GM20000 (cell line): ENCODE data around the gene MAP3K4.

ENCODE experiments used
- DNase-seq: peaks from one replicate; pipeline ENCODE4 v3.0.0; 2012; ENCODE audit warnings: low spot score
- TF ChIP-seq, protein P1 (sequence below): IDR thresholded peaks from 2 replicates; pipeline ENCODE4 v1.5.1; 2012; ENCODE audit warnings: mild to moderate bottlenecking, control low read depth; ENCODE audit errors: extremely low read depth, missing control alignments

MAP3K4 gene

DNA sequence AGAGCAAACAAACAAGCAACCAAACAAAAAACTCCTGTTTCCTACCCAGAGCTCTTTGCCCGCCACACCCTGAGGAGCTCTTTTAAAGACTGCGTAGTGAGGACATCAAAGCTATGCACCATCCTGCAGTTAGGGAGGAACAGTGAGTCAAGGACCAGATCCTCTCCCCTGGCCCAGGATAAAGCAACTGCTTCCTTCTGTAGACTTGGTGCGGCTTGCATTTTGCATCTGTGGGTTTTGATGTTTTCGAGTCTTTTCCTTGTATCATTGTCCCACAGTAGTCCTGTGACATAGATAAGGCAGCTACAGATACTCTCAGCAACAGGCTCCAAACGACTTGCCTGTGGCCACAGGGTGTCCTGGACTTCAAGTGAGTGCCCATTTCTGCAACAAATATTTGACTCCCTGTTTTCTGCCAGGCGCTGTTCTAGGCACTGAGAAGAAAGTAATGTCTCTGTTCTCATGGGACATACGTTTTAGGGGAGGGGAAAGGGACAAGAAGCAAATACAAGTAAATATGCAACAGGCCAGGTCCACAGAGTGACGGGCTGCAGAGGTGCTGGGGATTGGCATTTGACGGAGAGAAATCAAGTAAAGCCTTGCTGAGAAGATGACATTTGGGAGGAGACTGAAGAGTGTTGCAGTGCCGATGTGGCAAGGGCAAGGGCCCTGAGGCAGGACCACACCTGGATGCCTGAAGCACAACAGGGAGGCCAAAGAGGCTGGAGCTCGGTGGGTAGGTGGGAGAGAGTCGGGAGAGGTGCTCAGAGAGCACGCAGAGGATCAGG lies 35.9 kb upstream of the MAP3K4 start:
- TF ChIP-seq, protein P1, sequence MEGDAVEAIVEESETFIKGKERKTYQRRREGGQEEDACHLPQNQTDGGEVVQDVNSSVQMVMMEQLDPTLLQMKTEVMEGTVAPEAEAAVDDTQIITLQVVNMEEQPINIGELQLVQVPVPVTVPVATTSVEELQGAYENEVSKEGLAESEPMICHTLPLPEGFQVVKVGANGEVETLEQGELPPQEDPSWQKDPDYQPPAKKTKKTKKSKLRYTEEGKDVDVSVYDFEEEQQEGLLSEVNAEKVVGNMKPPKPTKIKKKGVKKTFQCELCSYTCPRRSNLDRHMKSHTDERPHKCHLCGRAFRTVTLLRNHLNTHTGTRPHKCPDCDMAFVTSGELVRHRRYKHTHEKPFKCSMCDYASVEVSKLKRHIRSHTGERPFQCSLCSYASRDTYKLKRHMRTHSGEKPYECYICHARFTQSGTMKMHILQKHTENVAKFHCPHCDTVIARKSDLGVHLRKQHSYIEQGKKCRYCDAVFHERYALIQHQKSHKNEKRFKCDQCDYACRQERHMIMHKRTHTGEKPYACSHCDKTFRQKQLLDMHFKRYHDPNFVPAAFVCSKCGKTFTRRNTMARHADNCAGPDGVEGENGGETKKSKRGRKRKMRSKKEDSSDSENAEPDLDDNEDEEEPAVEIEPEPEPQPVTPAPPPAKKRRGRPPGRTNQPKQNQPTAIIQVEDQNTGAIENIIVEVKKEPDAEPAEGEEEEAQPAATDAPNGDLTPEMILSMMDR: no peak
- no peak for DNase-seq

DNA sequence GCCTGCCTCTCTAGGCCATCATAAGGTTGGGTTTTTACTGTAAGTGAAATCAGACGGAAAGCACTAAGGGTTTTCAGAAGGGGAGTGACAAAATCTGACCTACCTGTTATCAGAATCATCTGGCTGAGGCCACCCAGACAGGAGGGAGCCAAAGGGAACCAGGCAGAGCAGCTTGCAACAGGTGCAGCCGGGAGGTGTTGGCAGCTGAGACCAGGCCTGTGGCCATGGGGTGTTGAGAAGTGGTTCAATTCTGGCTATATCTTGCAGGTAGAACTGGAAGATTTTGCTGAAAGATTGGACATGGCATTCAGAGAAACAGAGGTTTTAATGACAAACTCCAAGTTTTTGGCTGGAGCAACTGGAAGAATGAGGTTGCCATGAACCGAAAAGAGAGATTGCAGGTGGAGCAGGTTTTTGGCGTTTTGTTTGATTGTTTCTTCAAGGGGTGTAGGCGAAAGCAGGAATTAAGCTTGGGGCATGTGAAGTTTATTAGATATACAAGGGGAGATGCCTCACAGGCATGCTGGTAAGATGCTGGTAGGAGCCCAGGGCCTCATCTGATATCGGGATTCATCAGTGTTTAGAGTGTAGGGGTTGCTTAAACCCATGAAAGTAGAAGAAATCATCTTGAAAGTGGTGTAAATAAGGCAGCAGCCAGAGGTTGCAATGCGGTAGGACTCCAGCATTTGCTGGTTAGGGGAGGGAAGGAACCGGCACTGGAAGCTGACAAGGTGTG lies 35.1 kb upstream of the MAP3K4 start:
- TF ChIP-seq, protein P1: no peak
- no peak for DNase-seq

DNA sequence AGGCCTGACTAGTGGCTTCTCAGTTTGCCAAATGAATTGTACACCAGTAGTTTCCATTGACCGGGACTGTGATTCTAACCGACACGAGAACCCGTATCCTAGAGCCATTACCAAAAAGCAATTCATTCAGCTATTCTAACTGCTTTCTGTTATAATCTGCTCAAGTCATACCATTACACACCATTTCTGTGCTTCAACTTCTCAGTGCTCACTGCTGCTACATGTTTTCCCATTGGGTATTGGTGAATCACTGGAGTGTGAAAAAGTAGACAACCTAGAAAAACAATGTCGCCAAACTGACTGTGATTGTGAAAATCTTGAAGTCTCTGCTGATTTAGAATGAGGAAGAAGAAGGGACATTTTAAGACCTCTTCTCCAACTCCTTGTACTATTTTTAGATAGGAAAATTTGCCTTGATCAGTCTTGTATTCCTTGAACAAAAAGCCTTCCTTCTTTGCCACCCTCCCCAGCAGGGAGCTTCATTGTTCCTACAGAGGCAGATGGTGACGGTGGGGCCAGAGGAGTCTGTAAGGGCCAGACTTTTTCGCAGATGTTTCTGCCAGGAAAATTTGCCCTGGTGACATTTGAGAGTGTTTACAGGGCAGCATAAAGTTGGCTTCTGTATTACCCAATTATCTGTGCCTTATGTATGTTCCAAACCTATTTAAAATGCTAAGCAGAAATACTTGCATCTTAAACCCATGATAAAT lies 31.7 kb upstream of the MAP3K4 start:
- no peak for DNase-seq
- TF ChIP-seq, protein P1: no peak

DNA sequence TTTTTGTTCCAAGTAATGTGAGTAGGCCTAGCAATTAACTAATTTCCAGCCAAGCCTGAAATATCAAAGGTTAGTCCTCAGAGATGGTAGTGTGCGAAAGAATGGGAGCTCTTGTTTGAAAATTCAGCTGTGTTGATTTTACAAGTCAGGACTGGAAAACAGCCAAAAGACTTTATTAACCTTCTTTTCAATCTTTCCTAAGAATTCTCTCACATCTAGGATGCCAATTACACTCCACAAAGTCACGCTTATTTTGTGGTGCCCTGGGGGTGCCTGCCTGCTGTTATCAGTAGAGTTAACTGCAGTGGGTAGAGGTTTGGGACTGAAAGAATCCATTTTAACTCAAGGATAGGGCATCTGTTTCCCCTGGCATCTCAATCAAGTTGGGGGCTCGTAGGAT lies 30.7 kb upstream of the MAP3K4 start:
- TF ChIP-seq, protein P1: no peak
- DNase-seq: no peak

GRCh38 chr6:160962835-160963623 lies 28.5 kb upstream of the MAP3K4 start:
- TF ChIP-seq, protein P1: no peak

DNA sequence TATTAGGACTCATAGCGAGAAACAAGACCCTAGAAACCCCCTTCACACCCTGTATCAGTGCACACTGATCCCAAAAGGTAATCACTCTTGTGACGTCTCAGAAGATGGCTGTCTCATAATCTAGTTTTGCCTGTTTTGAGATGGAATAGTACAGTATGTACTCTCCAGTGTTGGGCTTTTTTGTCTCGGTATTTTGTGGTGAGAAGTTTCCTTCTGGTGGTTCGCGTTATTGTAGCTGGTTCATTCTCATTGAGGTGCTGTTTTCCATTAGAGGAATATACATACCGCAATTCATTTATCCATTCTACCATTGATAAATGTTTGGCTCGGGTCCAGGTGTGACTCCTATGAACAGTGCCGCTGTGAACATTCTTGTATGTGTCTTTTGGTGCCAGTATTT lies 27.9 kb upstream of the MAP3K4 start:
- TF ChIP-seq, protein P1: no peak
- no peak for DNase-seq

More at GRCh38 chr6:160962835-160963623, 28.5 kb upstream of the MAP3K4 start:
- DNase-seq: no peak
